HG02610 (cell line): ENCODE results near the gene NCBP1.

Experiments used
- ATAC-seq: cut with Tn5 transposase; IDR thresholded peaks from one replicate; pipeline ENCODE4 v1.9.1; 2021; ENCODE audit warnings: mild to moderate bottlenecking, moderate library complexity; ENCODE audit not compliant: unreplicated experiment

Gene NCBP1

GRCh38 chr9:97710356-97711222 lies 77.0 kb downstream of the NCBP1 start:
- ATAC-seq: no peak

DNA sequence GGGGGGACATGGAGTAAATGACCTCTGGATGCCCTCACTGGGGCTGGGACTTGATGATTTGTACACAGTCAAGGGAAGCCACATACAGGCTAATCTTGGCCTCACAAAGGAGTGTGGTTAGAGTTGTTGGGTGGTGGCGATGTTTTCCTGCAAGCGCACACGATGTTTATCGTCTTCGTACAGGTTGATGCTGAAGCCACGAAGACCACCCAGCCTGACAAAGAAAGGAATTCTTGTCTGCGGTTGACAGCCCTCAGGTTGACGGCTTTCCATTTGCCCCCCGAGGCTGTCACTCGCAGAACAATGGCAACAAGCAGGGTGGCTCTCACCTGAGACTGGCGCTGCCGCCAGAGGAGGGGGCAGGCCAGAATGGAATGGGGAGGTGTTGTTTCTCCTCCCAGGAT lies 77.6 kb downstream of the NCBP1 start:
- ATAC-seq: no peak

- ATAC-seq: no peak
Observed at GRCh38 chr9:97714435-97714834, 80.8 kb downstream of the NCBP1 start.

GRCh38 chr9:97717866-97718265 lies 84.2 kb downstream of the NCBP1 start:
- ATAC-seq: no peak

- no peak for ATAC-seq
Observed at GRCh38 chr9:97721396-97721795, 87.8 kb downstream of the NCBP1 start.

- no peak for ATAC-seq
Observed at GRCh38 chr9:97722331-97722730, 88.7 kb downstream of the NCBP1 start.
